Astrocyte of the spinal cord (primary cell): ENCODE measurements around the gene PLEKHJ1.

Source experiments
- DNase-seq: peaks from one replicate; pipeline ENCODE4 v3.0.0; 2011; ENCODE audit warnings: low read depth, low spot score
- H3K4me3 ChIP-seq: 2 replicates; pipeline ENCODE4 v1.5.1; 2011; ENCODE audit warnings: low read depth, mild to moderate bottlenecking, low read length, moderate library complexity
- in situ Hi-C: cut with HindIII; loops from 2 replicates; pipeline ENCODE4 v1.10.0; 2017; ENCODE audit warnings: low sequenced_read_pairs
- TF ChIP-seq, protein P1 (sequence below): IDR thresholded peaks from 2 replicates; pipeline ENCODE4 v1.5.1; 2012; ENCODE audit warnings: low read depth, mild to moderate bottlenecking, low read length, inconsistent platforms

PLEKHJ1 gene

GRCh38 chr19:2239173-2239572 lies 3.0 kb upstream of the PLEKHJ1 start:
- peak overlapping the region; percentile 48 for H3K4me3 ChIP-seq
- TF ChIP-seq, protein P1, sequence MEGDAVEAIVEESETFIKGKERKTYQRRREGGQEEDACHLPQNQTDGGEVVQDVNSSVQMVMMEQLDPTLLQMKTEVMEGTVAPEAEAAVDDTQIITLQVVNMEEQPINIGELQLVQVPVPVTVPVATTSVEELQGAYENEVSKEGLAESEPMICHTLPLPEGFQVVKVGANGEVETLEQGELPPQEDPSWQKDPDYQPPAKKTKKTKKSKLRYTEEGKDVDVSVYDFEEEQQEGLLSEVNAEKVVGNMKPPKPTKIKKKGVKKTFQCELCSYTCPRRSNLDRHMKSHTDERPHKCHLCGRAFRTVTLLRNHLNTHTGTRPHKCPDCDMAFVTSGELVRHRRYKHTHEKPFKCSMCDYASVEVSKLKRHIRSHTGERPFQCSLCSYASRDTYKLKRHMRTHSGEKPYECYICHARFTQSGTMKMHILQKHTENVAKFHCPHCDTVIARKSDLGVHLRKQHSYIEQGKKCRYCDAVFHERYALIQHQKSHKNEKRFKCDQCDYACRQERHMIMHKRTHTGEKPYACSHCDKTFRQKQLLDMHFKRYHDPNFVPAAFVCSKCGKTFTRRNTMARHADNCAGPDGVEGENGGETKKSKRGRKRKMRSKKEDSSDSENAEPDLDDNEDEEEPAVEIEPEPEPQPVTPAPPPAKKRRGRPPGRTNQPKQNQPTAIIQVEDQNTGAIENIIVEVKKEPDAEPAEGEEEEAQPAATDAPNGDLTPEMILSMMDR, result no peak
- no peak for DNase-seq
- in situ Hi-C loops, result no loop called here

DNA sequence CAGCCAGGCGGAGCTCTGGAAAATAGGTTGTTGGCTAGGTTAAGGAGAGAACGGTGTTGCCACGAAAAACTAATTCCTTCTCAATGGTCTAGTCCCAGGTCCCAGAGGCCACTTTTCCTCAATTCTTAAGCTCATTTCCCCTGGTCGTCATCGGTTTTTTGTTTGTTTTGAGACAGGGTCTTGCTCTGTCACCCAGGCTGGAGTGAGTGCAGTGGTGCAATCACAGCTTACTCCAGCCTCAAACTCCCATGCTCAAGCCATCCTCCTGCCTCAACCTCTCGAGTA lies 1.7 kb upstream of the PLEKHJ1 start:
- TF ChIP-seq, protein P1, result no peak
- in situ Hi-C loops, result no loop called here

GRCh38 chr19:2237051-2237868 lies 1.1 kb upstream of the PLEKHJ1 start:
- H3K4me3 ChIP-seq, result peak overlapping the region; percentile 78
- TF ChIP-seq, protein P1, result no peak
- no peak for DNase-seq
- in situ Hi-C loops, result no loop called here

More for the DNA sequence above, 1.7 kb upstream of the PLEKHJ1 start:
- peak overlapping the region; percentile 78 for H3K4me3 ChIP-seq
- no peak for DNase-seq

DNA sequence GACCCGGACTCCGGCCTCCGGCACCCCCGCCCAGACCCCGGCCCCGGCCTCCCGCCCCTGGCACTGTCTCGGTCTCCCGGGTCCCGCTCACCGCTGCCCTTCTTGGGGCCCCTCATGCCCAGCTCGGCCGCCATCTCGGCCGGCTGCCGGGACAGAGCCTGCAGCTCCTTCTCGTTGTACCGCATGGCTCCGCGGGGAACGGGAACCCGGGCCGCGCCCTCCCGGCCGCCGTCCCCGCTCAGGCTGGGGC lies 140 bp downstream of the PLEKHJ1 start:
- H3K4me3 ChIP-seq, result peak overlapping the region; percentile 78
- no peak for DNase-seq
- TF ChIP-seq, protein P1, result no peak
- in situ Hi-C loops, result no loop called here

GRCh38 chr19:2235381-2236063 lies 607 bp downstream of the PLEKHJ1 start:
- TF ChIP-seq, protein P1, result no peak
- peak overlapping the region; percentile 78 for H3K4me3 ChIP-seq
- in situ Hi-C loops, result no loop called here
- no peak for DNase-seq

DNA sequence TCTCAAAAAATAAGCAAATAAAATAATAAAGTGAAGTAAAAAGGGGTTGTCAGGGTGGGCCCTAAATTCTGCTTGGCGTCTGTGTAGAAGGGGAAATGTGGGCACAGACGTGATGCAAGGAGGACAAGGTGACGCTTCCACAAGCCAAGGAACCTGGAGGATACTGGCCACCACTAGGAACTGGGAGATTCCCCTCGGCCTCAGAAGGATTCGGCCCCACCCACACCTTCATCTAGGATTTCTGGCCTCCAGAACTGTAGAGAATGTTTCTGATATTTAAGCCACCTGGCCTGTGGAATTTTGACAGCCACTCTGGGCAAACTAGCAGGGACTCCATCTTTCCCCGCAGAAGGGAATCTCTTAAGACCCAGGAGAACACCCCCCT lies 1.1 kb downstream of the PLEKHJ1 start:
- peak overlapping the region; percentile 78 for H3K4me3 ChIP-seq
- TF ChIP-seq, protein P1, result no peak
- no peak for DNase-seq
- in situ Hi-C loops, result no loop called here
